NCI-H2227 treated with DMSO at 0.1 percent for 48 hours (cell line): Measurements from ENCODE around the gene CDK5RAP3.

ENCODE experiments used
- DNase-seq: peaks from one replicate; lab custom pipeline; 2025; lab: John Stamatoyannopoulos, UW

Gene CDK5RAP3

GRCh38 chr17:48024149-48025039 lies 53.5 kb downstream of the CDK5RAP3 start:
- DNase-seq, result no peak

- DNase-seq, result peak; percentile 96
Measured at GRCh38 chr17:48025040-48025903, 54.4 kb downstream of the CDK5RAP3 start.

GRCh38 chr17:48025904-48026501 lies 55.1 kb downstream of the CDK5RAP3 start:
- DNase-seq, result no peak

GRCh38 chr17:48026502-48027321 lies 55.8 kb downstream of the CDK5RAP3 start:
- DNase-seq, result peak; percentile 79

- no peak for DNase-seq
Measured at GRCh38 chr17:48027322-48027981, 56.5 kb downstream of the CDK5RAP3 start.

- no peak for DNase-seq
Measured at GRCh38 chr17:48028736-48029135, 57.8 kb downstream of the CDK5RAP3 start.

GRCh38 chr17:48030531-48030930 lies 59.6 kb downstream of the CDK5RAP3 start:
- DNase-seq, result no peak
